Heart left ventricle (tissue), 16 donors: ENCODE results near the gene SBNO1. TPM values are rescaled to one million over a fixed set of nuclear protein-coding genes. Genes with fewer than 3 reads are reported as not detected.
A peak's percentile ranks its signal among the peaks of the same experiment; 100 is the strongest.

ENCODE experiments used
- ATAC-seq, 4 donors: fragments of 200-7000 bp; cut with Tn5 transposase; one replicate each; pipeline ENCODE4 v1.9.1; 2020 to 2022; ENCODE audit warnings: moderate library complexity in 4 of 4, mild to moderate bottlenecking in 3 of 4, moderate number of reproducible peaks in 1 of 4
- DNase-seq, 5 donors: peaks; one replicate each; pipeline ENCODE4 v3.0.0-alpha.2; 2020
- H3K27ac ChIP-seq, 12 donors: fragments of 200-600 bp; sonication (generic) in 4 of 12; one replicate each; pipeline versions ENCODE4 v1.5.0 to v1.8.0; 2016 to 2022; ENCODE audit warnings: mild to moderate bottlenecking in 2 of 12
- H3K27me3 ChIP-seq, 9 donors: fragments of 200-600 bp; sonication (generic) in 2 of 9; one replicate each; pipeline versions ENCODE4 v1.5.1 to v1.8.0; 2016 to 2022; ENCODE audit warnings: mild to moderate bottlenecking in 3 of 9
- H3K36me3 ChIP-seq, 9 donors: fragments of 200-600 bp; sonication (generic) in 2 of 9; one replicate each; pipeline versions ENCODE4 v1.5.0 to v1.8.0; 2018 to 2022; ENCODE audit warnings: mild to moderate bottlenecking in 2 of 9
- H3K4me1 ChIP-seq, 12 donors: fragments of 200-600 bp; sonication (generic) in 4 of 12; one replicate each; pipeline versions ENCODE4 v1.5.0 to v1.8.0; 2016 to 2022; ENCODE audit warnings: mild to moderate bottlenecking in 3 of 12
- H3K4me3 ChIP-seq, 12 donors: fragments of 200-600 bp; sonication (generic) in 4 of 12; one replicate each; pipeline versions ENCODE4 v1.5.0 to v1.8.0; 2017 to 2022; ENCODE audit warnings: mild to moderate bottlenecking in 9 of 12, moderate library complexity in 4 of 12
- H3K9me3 ChIP-seq, 12 donors: fragments of 200-600 bp; sonication (generic) in 4 of 12; one replicate each; pipeline versions ENCODE4 v1.5.0 to v1.8.0; 2016 to 2022; ENCODE audit warnings: mild to moderate bottlenecking in 1 of 12
- CTCF ChIP-seq, 12 donors: fragments of 200-600 bp; sonication (generic) in 4 of 12; IDR thresholded peaks; one replicate each; pipeline versions ENCODE4 v1.5.0 to v1.8.0; 2018 to 2022; ENCODE audit warnings: antibody characterized with exemption in 12 of 12, mild to moderate bottlenecking in 5 of 12
- POLR2A ChIP-seq, 2 donors: fragments of 450-650 bp; IDR thresholded peaks; one replicate each; pipeline ENCODE4 v1.6.1; 2017; ENCODE audit warnings: antibody characterized with exemption in 2 of 2, mild to moderate bottlenecking in 2 of 2, moderate library complexity in 2 of 2
- WGBS, 4 donors: extraction: QIAGEN DNeasy Blood & Tissue Kit in 2 of 4; methylation state at CpG; one replicate each; pipeline versions ENCODE4 v1.1.5 to v1.1.7; 2013 to 2018; 5-methylcytosine and 5-hydroxymethylcytosine counted together
- intact Hi-C, 10 donors: fragments of 100-400 bp; cut with DNase I; formaldehyde crosslinking; loops; one replicate each; pipeline versions ENCODE4 v1.11.1 to v1.14.2; 2022
- polyA plus RNA-seq, 2 donors: library from polyadenylated mRNA; stranded (reverse); fragments of 200-250 nt; gene quantifications; one replicate each; pipeline ENCODE4 v1.2.3, GENCODE V29; 2013
- total RNA-seq, 9 donors: library from RNA; depleted of rRNA in 2 of 9; stranded (reverse); fragments of >200 nt in 2 of 9; fragmentation: NEBNext Ultra II Directional in 3 of 9; extraction: Animal tissue kit (Norgen Biotek cat#: 25700) in 3 of 9; gene quantifications; one replicate each; pipeline versions ENCODE4 v1.1.0 to v1.2.4, GENCODE V29; 2016 to 2023
- donor health status: ischemic (EF 13 %, LVEDD 7.1; RV severe dilation, severe dysfunction).
- donor health status: healthy with polysubstance abuse.
- donor health status: DM: no; HTN: yes; CAD: no.
- donor health status: DM: no; HTN: no; CAD: no.
- donor health status: ischemic (EF 25% LVEDD 6.9; RV normal size, moderate dysfunction).
- donor health status: ischemic (EF 25% LVEDD 5.7; RV mildly dilated, moderate dysfunction).
- donor health status: healthy.
- donor health status: DM: yes; HTN: yes; CAD: no.
- donor health status: ischemic (EF 35%, LVEDD 5.7; RV mildly dilated, moderate dysfunction).
- donor health status: nonischemic (EF 11% LVEDD 7.7; RV severe dilation, severe dysfunction).
- donor health status: DM: yes; HTN: yes; CAD: no.
- donor health status: PGD.
- donor health status: ischemic (EF 29% LVEDD 5.4; RV normal size, mild dysfunction).
- donor health status: nonischemic (EF 23%, LVEDD 6.1; RV moderate dilation, normal function).

SBNO1 gene
- total and polyA plus RNA-seq, 11 donors: 6.3 to 33.8 (median 25.4) TPM

GRCh38 chr12:123390498-123391426, 26.1 kb upstream of the SBNO1 start:
- WGBS, 4 donors: 45 to 53% (median 50%) methylated on average over 23 of the region's 23 CpGs
- Histone ChIP-seq H3K27ac (peak overlapping the region; percentile 73 to 94 (median 88)), H3K4me1 (peaks cover 0 to 48% (median 33%) of the 10 kb centered on the region in 12 donors), H3K36me3 (peaks cover 0 to 54% (median 51%) of the 10 kb centered on the region in 9 donors), H3K4me3 (peak overlapping the region in 11 of 12 donors; percentile 58 to 88 (median 66)), H3K9me3 (no peaks in the 10 kb centered on the region), H3K27me3 (no peaks in the 10 kb centered on the region)
- intact Hi-C loops: loop anchor here in 3 of 10 donors (5.0 kb wide), 4 partner anchors 72 to 192 kb away; partner anchors contain the start of genes RILPL1 (in 1 of the 3) and TMED2 (in 1 of the 3)
- DNase-seq: no peak
- ATAC-seq: no peak
- TF ChIP-seq CTCF (IDR thresholded peaks at IDR 0.05): no peak
- TF ChIP-seq POLR2A (IDR thresholded peaks at IDR 0.05): no peak

GRCh38 chr12:123389560-123390351, 25.1 kb upstream of the SBNO1 start:
- WGBS, 4 donors: 2 to 10% (median 3%) methylated on average over 27 to 66 of the region's 66 CpGs
- peaks cover 0 to 44% (median 41%) of the 10 kb centered on the region in 9 donors for H3K36me3 ChIP-seq
- ATAC-seq: peak; percentile 64 to 79 (median 74)
- TF ChIP-seq POLR2A (IDR thresholded peaks at IDR 0.05): peak in 1 of 2 donors; percentile 23
- peak in 4 of 12 donors; percentile 8 to 28 (median 18) for TF ChIP-seq CTCF (IDR thresholded peaks at IDR 0.05)
- H3K27me3 ChIP-seq: no peaks in the 10 kb centered on the region
- peaks cover 0 to 51% (median 38%) of the 10 kb centered on the region in 12 donors for H3K4me1 ChIP-seq
- DNase-seq: peak; percentile 54 to 84 (median 75)
- H3K4me3 ChIP-seq: peak overlapping the region; percentile 52 to 88 (median 66)
- intact Hi-C loops: loop anchor here in 6 of 10 donors (2.0 to 10.0 kb wide), 10 partner anchors 25 to 193 kb away; partner anchors contain the start of genes RILPL1 (in 2 of the 6), SNRNP35 (in 2 of the 6), TMED2 (in 2 of the 6) and RILPL2 (in 1 of the 6)
- no peaks in the 10 kb centered on the region for H3K9me3 ChIP-seq
- peak overlapping the region; percentile 73 to 94 (median 88) for H3K27ac ChIP-seq

- Histone ChIP-seq H3K4me3 (peak overlapping the region; percentile 52 to 88 (median 67)), H3K27me3 (no peaks in the 10 kb centered on the region), H3K9me3 (no peaks in the 10 kb centered on the region), H3K27ac (peak overlapping the region; percentile 73 to 98 (median 90)), H3K36me3 (peaks cover 0 to 37% (median 34%) of the 10 kb centered on the region in 9 donors), H3K4me1 (peaks cover 0 to 58% (median 42%) of the 10 kb centered on the region in 12 donors)
- no peak for DNase-seq
- intact Hi-C loops: loop anchor here in 7 of 10 donors (1.0 to 10.0 kb wide), 9 partner anchors 24 to 194 kb away; partner anchors contain the start of genes SNRNP35 (in 2 of the 7), RILPL1 (in 1 of the 7), RILPL2 (in 1 of the 7) and SBNO1 (in 1 of the 7)
- TF ChIP-seq CTCF (IDR thresholded peaks at IDR 0.05): no peak
- no peak for TF ChIP-seq POLR2A (IDR thresholded peaks at IDR 0.05)
- ATAC-seq: no peak
- WGBS, 4 donors: 0% methylated on average over 31 to 102 of the region's 102 CpGs; no CpG with 5 or more reads in 1 of the 4 donors
Measured at GRCh38 chr12:123388951-123389559, 24.4 kb upstream of the SBNO1 start.
